K562 (cell line): ENCODE measurements around the gene ATXN3L. TPM values are rescaled to one million over a fixed set of nuclear protein-coding genes. Genes with fewer than 3 reads are reported as not detected.
A peak's percentile ranks its signal among the peaks of the same experiment; 100 is the strongest.

Experiments
- ATAC-seq: fragments of 200-7000 bp; cut with Tn5 transposase; 3 replicates; pipeline ENCODE4 v1.9.1; 2020; ENCODE audit warnings: moderate library complexity
- BruUV-seq: library from RNA; stranded (reverse); fragments of 400-500 nt; replicated peaks from 2 replicates; lab custom pipeline; 2021; lab: Mats Ljungman, UMichigan
- CTCF ChIA-PET: fragments of 300-600 bp; formaldehyde crosslinking; extraction: SDS; loops from one replicate; lab custom pipeline; 2021; ENCODE audit warnings: low intra/inter-chr PET ratio; lab: Yijun Ruan, JAX
- POLR2A ChIA-PET: fragments of 300-600, 350-650 bp; sonication (Branson Sonifier 250); formaldehyde crosslinking; extraction: SDS; loops from one replicate; lab custom pipeline; 2021; ENCODE audit warnings: antibody characterized with exemption, inconsistent platforms; lab: Yijun Ruan, JAX
- DNase-seq, 4 experiments: peaks; one replicate each; pipeline versions ENCODE4 v3.0.0 to v3.0.0-alpha.2; 2011 to 2018; ENCODE audit warnings: low spot score in 3 of 4, mixed read lengths in 3 of 4; ENCODE audit errors: extremely low read depth in 1 of 4
- FAIRE-seq: peaks from 2 replicates; lab custom pipeline; 2011; peaks lifted over from hg19 to GRCh38; lab: Jason Lieb, UNC
- H2AFZ ChIP-seq: 2 replicates; pipeline ENCODE4 v1.6.0; 2011; ENCODE audit warnings: low read depth, low read length, control low read depth, inconsistent platforms
- H3K27ac ChIP-seq: fragments of 200-600 bp; 3 replicates; pipeline ENCODE4 v1.8.0; 2011; ENCODE audit warnings: low read depth, mild to moderate bottlenecking, control low read depth, inconsistent platforms, low read length, moderate library complexity, mixed read lengths; ENCODE audit errors: extremely low read depth
- H3K27me3 ChIP-seq, 2 experiments: fragments of 300-600 bp in 1 of 2; 2 replicates in 1 of 2; 3 replicates in 1 of 2; pipeline versions ENCODE4 v1.6.0 to v1.8.0; 2011; ENCODE audit warnings: inconsistent platforms in 2 of 2, low read length in 2 of 2, mild to moderate bottlenecking in 1 of 2, mixed read lengths in 1 of 2, moderate library complexity in 1 of 2; ENCODE audit not compliant: control insufficient read depth in 2 of 2, insufficient read depth in 2 of 2
- H3K36me3 ChIP-seq: fragments of 300-600 bp; 3 replicates; pipeline ENCODE4 v1.8.0; 2011; ENCODE audit warnings: mild to moderate bottlenecking, low read length, inconsistent platforms; ENCODE audit not compliant: control insufficient read depth, insufficient read depth
- H3K4me1 ChIP-seq, 2 experiments: fragments of 200-600 bp in 1 of 2; replicated peaks in 1 of 2; 2 replicates in 1 of 2; 3 replicates in 1 of 2; pipeline versions ENCODE4 v1.5.1 to v1.8.0; 2011; ENCODE audit warnings: inconsistent platforms in 2 of 2, low read length in 2 of 2, mild to moderate bottlenecking in 1 of 2, mixed read lengths in 1 of 2, moderate library complexity in 1 of 2; ENCODE audit not compliant: control insufficient read depth in 2 of 2, insufficient read depth in 2 of 2
- H3K4me2 ChIP-seq: 2 replicates; pipeline ENCODE4 v1.6.1; 2011; ENCODE audit warnings: low read length, control low read depth, inconsistent platforms, mixed read lengths; ENCODE audit not compliant: insufficient read depth
- H3K4me3 ChIP-seq: fragments of 200-600 bp; sonication (generic), shearing (Covaris generic); 2 replicates; pipeline ENCODE4 v1.5.1; 2016; ENCODE audit warnings: control low read depth, inconsistent platforms
- H3K79me2 ChIP-seq: fragments of 200-600 bp; 3 replicates; pipeline ENCODE4 v1.8.0; 2011; ENCODE audit warnings: low read length, inconsistent platforms; ENCODE audit not compliant: control insufficient read depth, insufficient read depth
- H3K9ac ChIP-seq, 2 experiments: 2 replicates each; pipeline versions ENCODE4 v1.6.0 to v1.6.1; 2011; ENCODE audit warnings: low read depth in 2 of 2, low read length in 2 of 2, control low read depth in 1 of 2, inconsistent platforms in 1 of 2, mild to moderate bottlenecking in 1 of 2, mixed read lengths in 1 of 2; ENCODE audit not compliant: insufficient read depth in 1 of 2
- H3K9me1 ChIP-seq: one replicate; pipeline ENCODE4 v1.6.0; 2011; ENCODE audit warnings: inconsistent platforms, mild to moderate bottlenecking, low read length, moderate library complexity; ENCODE audit not compliant: control insufficient read depth, insufficient read depth
- H3K9me3 ChIP-seq: replicated peaks from 2 replicates; pipeline ENCODE4 v1.5.1; 2011; ENCODE audit warnings: low read depth, low read length, inconsistent platforms; ENCODE audit not compliant: control insufficient read depth, insufficient read depth
- H4K20me1 ChIP-seq: replicated peaks from 2 replicates; pipeline ENCODE4 v1.6.1; 2011; ENCODE audit warnings: low read length, inconsistent platforms, mixed read lengths; ENCODE audit not compliant: control insufficient read depth, insufficient read depth
- CCAR2 ChIP-seq: fragments of 200-400 bp; formaldehyde crosslinking; IDR thresholded peaks from 2 replicates; pipeline ENCODE4 v1.6.1; 2017; ENCODE audit warnings: mild to moderate bottlenecking, low read depth, low read length
- DEAF1 ChIP-seq: fragments of 450-650 bp; formaldehyde crosslinking; IDR thresholded peaks from 2 replicates; pipeline ENCODE4 v1.4.0; 2020; ENCODE audit warnings: mild to moderate bottlenecking, moderate library complexity
- HDAC3 ChIP-seq: fragments of 450-650 bp; IDR thresholded peaks from 2 replicates; pipeline ENCODE4 v1.6.1; 2018; ENCODE audit warnings: borderline replicate concordance, mild to moderate bottlenecking, moderate library complexity; ENCODE audit not compliant: partially characterized antibody
- JUNB ChIP-seq: fragments of 450-650 bp; formaldehyde crosslinking; conservative IDR thresholded peaks from 2 replicates; pipeline ENCODE4 v1.4.0; 2020; ENCODE audit warnings: mild to moderate bottlenecking
- LARP7 ChIP-seq: fragments of 450-650 bp; IDR thresholded peaks from 2 replicates; pipeline ENCODE4 v1.6.1; 2016
- MAFK ChIP-seq: IDR thresholded peaks from 2 replicates; pipeline ENCODE4 v1.6.1; 2011; ENCODE audit warnings: low read length, improper control_type of control experiment
- MNT ChIP-seq, 2 experiments: fragments of 450-650 bp; conservative IDR thresholded peaks; 2 replicates each; pipeline ENCODE4 v1.6.1; 2017; ENCODE audit warnings: mild to moderate bottlenecking in 2 of 2, moderate library complexity in 2 of 2
- NFE2L1 ChIP-seq: fragments of 450-650 bp; IDR thresholded peaks from 2 replicates; pipeline ENCODE4 v1.6.1; 2016; ENCODE audit warnings: missing genetic modification characterization, low read depth, mild to moderate bottlenecking, missing compliant biosample characterization, moderate library complexity, borderline replicate concordance
- NFXL1 ChIP-seq: fragments of 450-650 bp; formaldehyde crosslinking; IDR thresholded peaks from 2 replicates; pipeline ENCODE4 v1.4.0; 2021; ENCODE audit warnings: mild to moderate bottlenecking
- NUFIP1 ChIP-seq: fragments of 450-650 bp; IDR thresholded peaks from 2 replicates; pipeline ENCODE4 v1.6.1; 2018; ENCODE audit not compliant: partially characterized antibody
- PCBP2 ChIP-seq: fragments of 200-400 bp; formaldehyde crosslinking; IDR thresholded peaks from 2 replicates; pipeline ENCODE4 v1.6.1; 2018; ENCODE audit warnings: low read length, low read depth, mild to moderate bottlenecking, moderate library complexity; ENCODE audit not compliant: poor library complexity, severe bottlenecking
- PHF8 ChIP-seq: fragments of 200-600 bp; sonication (generic); IDR thresholded peaks from 2 replicates; pipeline ENCODE4 v1.6.1; 2012; ENCODE audit warnings: mixed run types, mild to moderate bottlenecking, inconsistent platforms, low read length, moderate library complexity, borderline replicate concordance
- RFX1 ChIP-seq: fragments of 450-650 bp; IDR thresholded peaks from 2 replicates; pipeline ENCODE4 v1.6.1; 2016; ENCODE audit warnings: mild to moderate bottlenecking, moderate library complexity
- SIX5 ChIP-seq, 2 experiments: IDR thresholded peaks; 2 replicates each; pipeline ENCODE4 v1.6.1; 2011; ENCODE audit warnings: low read length in 2 of 2, borderline replicate concordance in 1 of 2, low read depth in 1 of 2, mild to moderate bottlenecking in 1 of 2, moderate library complexity in 1 of 2; ENCODE audit not compliant: insufficient read depth in 1 of 2
- SMAD3 ChIP-seq: fragments of 450-650 bp; formaldehyde crosslinking; conservative IDR thresholded peaks from 2 replicates; pipeline ENCODE4 v1.4.0; 2020; ENCODE audit warnings: mild to moderate bottlenecking
- THAP7 ChIP-seq: fragments of 250-450 bp; sonication (Bioruptor Pico); IDR thresholded peaks from 2 replicates; pipeline ENCODE4 v1.5.0; 2021
- ZFP1 ChIP-seq: fragments of 450-650 bp; formaldehyde crosslinking; IDR thresholded peaks from 2 replicates; pipeline ENCODE4 v1.4.0; 2020; ENCODE audit warnings: mild to moderate bottlenecking, mixed read lengths
- ZNF584 ChIP-seq: fragments of 200-800 bp; sonication (Bioruptor generic); IDR thresholded peaks from 2 replicates; pipeline ENCODE4 v1.6.1; 2016; ENCODE audit warnings: low read depth, mild to moderate bottlenecking, missing genetic modification characterization, missing compliant biosample characterization
- ZNF586 ChIP-seq: fragments of 450-650 bp; formaldehyde crosslinking; conservative IDR thresholded peaks from 2 replicates; pipeline ENCODE4 v1.4.0; 2020; ENCODE audit warnings: mild to moderate bottlenecking, moderate library complexity
- WGBS: fragments of 100-300 bp; shearing (Covaris generic); methylation state at CpG from one replicate; pipeline ENCODE4 v1.1.6; 2016; ENCODE audit warnings: low coverage, mixed read lengths; ENCODE audit not compliant: insufficient coverage; ENCODE audit errors: missing lambda C conversion rate; 5-methylcytosine and 5-hydroxymethylcytosine counted together
- in situ Hi-C: fragments of 300-500 bp; cut with MboI; formaldehyde crosslinking; loops from 4 replicates; pipeline ENCODE4 v1.15.0; 2018; ENCODE audit warnings: inconsistent platforms, mixed read lengths
- intact Hi-C: fragments of 100-400 bp; cut with micrococcal nuclease; formaldehyde crosslinking; loops from 2 replicates; pipeline ENCODE4 v1.14.2; 2022
- polyA plus RNA-seq, 8 experiments: library from polyadenylated mRNA; depleted of rRNA in 4 of 8; stranded (reverse) in 5 of 8; unstranded in 3 of 8; fragments of >200 nt; fragmentation: Nextera tagmentation in 2 of 8; fragmentation: Illumina TruSeq in 1 of 8; extraction: Ambion mirVana in 2 of 8; extraction: Trizol in 1 of 8; gene quantifications; 2 replicates each; pipeline versions ENCODE4 v1.2.1 to v1.2.3, GENCODE V29; 2011 to 2014; ENCODE audit warnings: inconsistent platforms in 1 of 8, missing spikeins in 1 of 8
- total RNA-seq, 7 experiments: library from RNA; depleted of rRNA in 6 of 7; stranded (reverse); fragments of >200 nt in 6 of 7; fragmentation: Illumina TruSeq in 2 of 7; extraction: Trizol in 2 of 7; gene quantifications; 2 replicates each; pipeline versions ENCODE4 v1.2.1 to v1.2.3, GENCODE V29; 2011 to 2021; ENCODE audit warnings: low replicate concordance in 1 of 7

The ATXN3L gene
- total and polyA plus RNA-seq, 9 of the 15 experiments (the other 6 are each of a cell fraction or from before 2014, with no cell fraction given) = 0.04 to 0.31 TPM; not detected in 7

GRCh38 chrX:13295841-13296240, 24.0 kb downstream of the ATXN3L start (continued):
- TF ChIP-seq DEAF1 (no peak), ZNF584 (CRISPR knock-in tag) (no peak)

- BruUV-seq = no TSS peak
- Histone ChIP-seq H3K4me1 (peaks cover 0 to 12% of the 10 kb centered on the region in 2 experiments; a peak in 2 of 5 replicates), H3K36me3 (peaks cover 31% of the 10 kb centered on the region), H3K9me1 (no peaks in the 10 kb centered on the region), H3K9ac (peak overlapping the region in 1 of 2 experiments; percentile 60; a peak in 2 of 4 replicates), H3K27me3 (no peaks in the 10 kb centered on the region), H3K4me2 (peak overlapping the region; percentile 61), H3K27ac (peak overlapping the region; percentile 57), H3K79me2 (peaks cover 70% of the 10 kb centered on the region), H4K20me1 (no peaks in the 10 kb centered on the region), H3K4me3 (peak overlapping the region; percentile 40), H2AFZ (no peak overlapping the region), H3K9me3 (no peaks in the 10 kb centered on the region)
- FAIRE-seq (peak; percentile 65), ATAC-seq (peak; percentile 14), DNase-seq (peak in 1 of 4 experiments; percentile 14)
- ChIA-PET POLR2A (interaction anchor here (0.5 to 1.0 kb wide), 2 partner anchors 10 to 130 kb away, joined by 3 read pairs; no protein-coding TSS in a partner anchor), CTCF (no interaction called here)
- 18% methylated on average over 6 of the region's 6 CpGs for WGBS
- in situ Hi-C loops = no loop called here
- intact Hi-C loops = loop anchor here (5.0 kb wide), 1 partner anchor 316 kb away; the partner anchor contains the start of gene TMSB4X
- TF ChIP-seq MAFK = no peak
- no peak for TF ChIP-seq NFE2L1 (tag)
- no peak for TF ChIP-seq MNT (conservative IDR thresholded peaks at IDR 0.05)
- TF ChIP-seq SMAD3 (CRISPR knock-in tag) = no peak
- TF ChIP-seq HDAC3 = no peak
- no peak for TF ChIP-seq LARP7
- TF ChIP-seq SIX5 (IDR thresholded peaks at IDR 0.05; ENCODE audit: borderline replicate concordance in 1 of 2, insufficient read depth in 1 of 2, low read depth in 1 of 2, low read length in 2 of 2) = no peak
- no peak for TF ChIP-seq NUFIP1
- no peak for TF ChIP-seq THAP7 (CRISPR knock-in tag)
- TF ChIP-seq PCBP2 = no peak
- no peak for TF ChIP-seq JUNB (CRISPR knock-in tag)
- TF ChIP-seq PHF8 = no peak
- no peak for TF ChIP-seq CCAR2
- TF ChIP-seq RFX1 = no peak
- no peak for TF ChIP-seq ZNF586 (CRISPR knock-in tag)
- TF ChIP-seq ZFP1 (CRISPR knock-in tag) = no peak
- no peak for TF ChIP-seq NFXL1 (CRISPR knock-in tag)
Measured at GRCh38 chrX:13293700-13294099, 26.2 kb downstream of the ATXN3L start.
